ENCODE data around the gene TREML4. TPM values are rescaled to one million over a fixed set of nuclear protein-coding genes. Genes with fewer than 3 reads are reported as not detected.

Gene TREML4
- total and polyA plus RNA-seq, 2 of the 4 experiments (the other 2 are of a cell fraction): not detected

GRCh38 chr6:41222045-41222444 is 6.1 kb upstream of the TREML4 start:
- H3K9ac ChIP-seq (ENCODE audit: low read depth, low read length): no peak overlapping the region
- H3K14ac ChIP-seq (replicated peaks; ENCODE audit: low read depth, low read length): no peak overlapping the region
- H3K4me3 ChIP-seq (ENCODE audit: insufficient read depth, low read depth, low read length): no peak overlapping the region
- no peak for DNase-seq
- H4K5ac ChIP-seq (ENCODE audit: low read depth, low read length): no peak overlapping the region
- no peak overlapping the region for H3K4me2 ChIP-seq (ENCODE audit: low read depth, low read length)
- no peak overlapping the region for H2BK15ac ChIP-seq (ENCODE audit: low read depth, low read length)
- no peak overlapping the region for H3K56ac ChIP-seq (ENCODE audit: extremely low read depth, insufficient read depth, low read length)
- H3K36me3 ChIP-seq (ENCODE audit: control insufficient read depth, insufficient read depth, low read length): no peaks in the 10 kb centered on the region
- no peak overlapping the region for H2AK9ac ChIP-seq (replicated peaks; ENCODE audit: low read depth, low read length, poor library complexity)
- no peak overlapping the region for H2AK5ac ChIP-seq (ENCODE audit: low read depth, low read length)
- no TSS peak for BruUV-seq (replicated peaks)
- no peak overlapping the region for H3K4ac ChIP-seq (ENCODE audit: low read depth, low read length)
- H3K9me1 ChIP-seq (ENCODE audit: insufficient read depth, low read length): no peaks in the 10 kb centered on the region
- no peak overlapping the region for H4K8ac ChIP-seq (ENCODE audit: low read depth in 2 of 2, low read length in 2 of 2)
- no peaks in the 10 kb centered on the region for H3K4me1 ChIP-seq (ENCODE audit: control insufficient read depth, insufficient read depth, low read length)
- no peak overlapping the region for H3K23ac ChIP-seq (ENCODE audit: low read depth, low read length)
- H2BK120ac ChIP-seq (ENCODE audit: low read depth, low read length): no peak overlapping the region
- dilution Hi-C loops (cut with HindIII; ENCODE audit: low sequenced_read_pairs, unreplicated experiment): no loop called here
- no peaks in the 10 kb centered on the region for H4K20me1 ChIP-seq (ENCODE audit: insufficient read depth, low read length)
- ATAC-seq (ENCODE audit: low read depth): no peak
- H3K27ac ChIP-seq (ENCODE audit: insufficient read depth, low read length): no peak overlapping the region
- H2AFZ ChIP-seq (replicated peaks; ENCODE audit: low read length, poor library complexity): no peak overlapping the region
- H2BK5ac ChIP-seq (ENCODE audit: low read depth, low read length, poor library complexity, severe bottlenecking): no peak overlapping the region
- no peaks in the 10 kb centered on the region for H3K27me3 ChIP-seq (ENCODE audit: control insufficient read depth, insufficient read depth, low read length)
- intact Hi-C loops (cut with micrococcal nuclease): no loop called here
- no peak overlapping the region for H2BK20ac ChIP-seq (ENCODE audit: low read depth, low read length)
- CTCF ChIA-PET: no interaction called here
- no peaks in the 10 kb centered on the region for H3K79me1 ChIP-seq (ENCODE audit: low read depth in 1 of 2, low read length in 2 of 2)
- in situ Hi-C loops (cut with MboI; ENCODE audit: low sequenced_read_pairs): no loop called here
- TF ChIP-seq MXI1 (IDR thresholded peaks at IDR 0.05; ENCODE audit: borderline replicate concordance, low read depth, low read length) (no peak), RFX5 (IDR thresholded peaks at IDR 0.05; ENCODE audit: low read depth, low read length) (no peak), POLR2A (IDR thresholded peaks at IDR 0.05; ENCODE audit: low read depth, low read length) (no peak)
- H3K18ac ChIP-seq (ENCODE audit: low read depth, low read length): no peak overlapping the region
- WGBS, 2 experiments (ENCODE audit: extremely low coverage in 2 of 2, insufficient read length in 1 of 2): 48% methylated on average over 2 of the region's 4 CpGs; no CpG with 5 or more reads in 1 of the 2 experiments
- H3K9me3 ChIP-seq (ENCODE audit: control insufficient read depth, insufficient read depth, low read length): no peaks in the 10 kb centered on the region
- no peak overlapping the region for H4K91ac ChIP-seq (ENCODE audit: insufficient read depth, low read depth, low read length)
- POLR2A ChIA-PET (ENCODE audit: unreplicated experiment): no interaction called here
